ENCODE results near the gene LAMA5. TPM values are rescaled to one million over a fixed set of nuclear protein-coding genes. Genes with fewer than 3 reads are reported as not detected.

Gene LAMA5
- total RNA-seq, 1 experiment from 2014 or later: 321 TPM

DNA sequence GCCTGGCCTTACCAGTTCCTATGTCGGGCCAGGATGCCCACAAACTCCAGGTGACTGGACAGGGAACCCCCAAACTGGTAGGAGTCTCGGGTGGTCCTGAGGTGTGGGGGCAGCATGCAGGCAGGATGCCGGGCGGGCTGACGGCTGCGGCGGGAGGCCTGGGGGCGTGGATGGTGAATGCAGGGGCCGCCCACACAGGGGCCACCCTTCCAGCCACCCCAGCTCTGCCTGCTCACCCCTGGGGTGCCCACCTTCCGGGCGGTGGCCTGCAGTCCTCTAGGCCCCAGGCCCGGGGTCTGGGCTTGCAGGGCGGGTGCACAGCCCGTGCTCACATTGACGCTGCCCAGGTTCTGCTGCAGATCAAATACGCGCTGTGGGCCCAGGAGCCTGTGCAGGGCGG, 56.0 kb downstream of the LAMA5 start:
- Histone ChIP-seq H3K4me1 (ENCODE audit: control insufficient read depth in 1 of 2, insufficient read depth in 2 of 2, low read length in 2 of 2) (peaks cover 0 to 1% of the 10 kb centered on the region in 2 experiments; a peak in 1 of 4 replicates), H4K20me1 (ENCODE audit: insufficient read depth) (peaks cover 3% of the 10 kb centered on the region; the same call in 1 of the 2 replicates), H3K9me2 (ENCODE audit: insufficient read depth) (no peaks in the 10 kb centered on the region), H3K79me2 (ENCODE audit: insufficient read depth, low read length) (peaks cover 15% of the 10 kb centered on the region), H3K27ac (ENCODE audit: low read depth, low read length) (no peak overlapping the region; the same call in 1 of the 2 replicates), H3K9me3 (ENCODE audit: control insufficient read depth in 1 of 2, insufficient read depth in 1 of 2, low read depth in 1 of 2, low read length in 2 of 2) (no peaks in the 10 kb centered on the region), H3K9ac (ENCODE audit: low read length) (no peak overlapping the region), H3K36me3 (ENCODE audit: control insufficient read depth in 1 of 2, insufficient read depth in 2 of 2, low read length in 2 of 2) (peaks cover 23 to 42% of the 10 kb centered on the region in 2 experiments), H3K4me2 (ENCODE audit: low read length) (no peak overlapping the region), H3K4me3 (replicated peaks in 1 of 2; ENCODE audit: low read depth in 1 of 2, low read length in 2 of 2) (no peak overlapping the region), H2AFZ (ENCODE audit: low read depth, low read length, poor library complexity, severe bottlenecking) (no peak overlapping the region), H3K27me3 (ENCODE audit: insufficient read depth, low read length) (no peaks in the 10 kb centered on the region)
- no TSS peak for BruUV-seq (replicated peaks)
- intact Hi-C loops (cut with micrococcal nuclease): no loop called here
- RAD21 ChIA-PET (ENCODE audit: low non-redundant PET in 1 of 2, low total read pairs in 2 of 2, uncharacterized antibody in 2 of 2, unreplicated experiment in 2 of 2): no interaction called here
- ATAC-seq (no peak), DNase-seq (ENCODE audit: low read depth, low spot score) (no peak)
- POLR2A ChIA-PET: no interaction called here
- TF ChIP-seq EGR1 (IDR thresholded peaks at IDR 0.05; ENCODE audit: low read depth) (no peak), SP1 (IDR thresholded peaks at IDR 0.05; ENCODE audit: low read depth) (no peak), TCF7L2 (IDR thresholded peaks at IDR 0.05; ENCODE audit: borderline replicate concordance, extremely low read depth, insufficient read depth, insufficient read length) (no peak), YY1 (IDR thresholded peaks at IDR 0.05; ENCODE audit: extremely low read depth, insufficient replicate concordance, low read depth, low read length) (no peak), SIN3A (IDR thresholded peaks at IDR 0.05; ENCODE audit: low read depth) (no peak), CEBPB (IDR thresholded peaks at IDR 0.05; ENCODE audit: low read depth) (no peak), SRF (IDR thresholded peaks at IDR 0.05; ENCODE audit: low read depth) (no peak), POLR2AphosphoS5 (IDR thresholded peaks at IDR 0.05; ENCODE audit: low read depth, low read length) (no peak)
- TF ChIP-seq, protein P1, sequence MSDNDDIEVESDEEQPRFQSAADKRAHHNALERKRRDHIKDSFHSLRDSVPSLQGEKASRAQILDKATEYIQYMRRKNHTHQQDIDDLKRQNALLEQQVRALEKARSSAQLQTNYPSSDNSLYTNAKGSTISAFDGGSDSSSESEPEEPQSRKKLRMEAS (IDR thresholded peaks at IDR 0.05): no peak
- TF ChIP-seq, protein P2, sequence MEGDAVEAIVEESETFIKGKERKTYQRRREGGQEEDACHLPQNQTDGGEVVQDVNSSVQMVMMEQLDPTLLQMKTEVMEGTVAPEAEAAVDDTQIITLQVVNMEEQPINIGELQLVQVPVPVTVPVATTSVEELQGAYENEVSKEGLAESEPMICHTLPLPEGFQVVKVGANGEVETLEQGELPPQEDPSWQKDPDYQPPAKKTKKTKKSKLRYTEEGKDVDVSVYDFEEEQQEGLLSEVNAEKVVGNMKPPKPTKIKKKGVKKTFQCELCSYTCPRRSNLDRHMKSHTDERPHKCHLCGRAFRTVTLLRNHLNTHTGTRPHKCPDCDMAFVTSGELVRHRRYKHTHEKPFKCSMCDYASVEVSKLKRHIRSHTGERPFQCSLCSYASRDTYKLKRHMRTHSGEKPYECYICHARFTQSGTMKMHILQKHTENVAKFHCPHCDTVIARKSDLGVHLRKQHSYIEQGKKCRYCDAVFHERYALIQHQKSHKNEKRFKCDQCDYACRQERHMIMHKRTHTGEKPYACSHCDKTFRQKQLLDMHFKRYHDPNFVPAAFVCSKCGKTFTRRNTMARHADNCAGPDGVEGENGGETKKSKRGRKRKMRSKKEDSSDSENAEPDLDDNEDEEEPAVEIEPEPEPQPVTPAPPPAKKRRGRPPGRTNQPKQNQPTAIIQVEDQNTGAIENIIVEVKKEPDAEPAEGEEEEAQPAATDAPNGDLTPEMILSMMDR (IDR thresholded peaks at IDR 0.05 in 2 of 3, conservative IDR thresholded peaks at IDR 0.05 in 1 of 3; ENCODE audit: borderline replicate concordance in 1 of 3, insufficient read depth in 1 of 3, low read depth in 2 of 3, low read length in 2 of 3): no peak
- TF ChIP-seq, protein P3, sequence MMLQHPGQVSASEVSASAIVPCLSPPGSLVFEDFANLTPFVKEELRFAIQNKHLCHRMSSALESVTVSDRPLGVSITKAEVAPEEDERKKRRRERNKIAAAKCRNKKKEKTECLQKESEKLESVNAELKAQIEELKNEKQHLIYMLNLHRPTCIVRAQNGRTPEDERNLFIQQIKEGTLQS (IDR thresholded peaks at IDR 0.05): no peak
- TF ChIP-seq, protein P4, sequence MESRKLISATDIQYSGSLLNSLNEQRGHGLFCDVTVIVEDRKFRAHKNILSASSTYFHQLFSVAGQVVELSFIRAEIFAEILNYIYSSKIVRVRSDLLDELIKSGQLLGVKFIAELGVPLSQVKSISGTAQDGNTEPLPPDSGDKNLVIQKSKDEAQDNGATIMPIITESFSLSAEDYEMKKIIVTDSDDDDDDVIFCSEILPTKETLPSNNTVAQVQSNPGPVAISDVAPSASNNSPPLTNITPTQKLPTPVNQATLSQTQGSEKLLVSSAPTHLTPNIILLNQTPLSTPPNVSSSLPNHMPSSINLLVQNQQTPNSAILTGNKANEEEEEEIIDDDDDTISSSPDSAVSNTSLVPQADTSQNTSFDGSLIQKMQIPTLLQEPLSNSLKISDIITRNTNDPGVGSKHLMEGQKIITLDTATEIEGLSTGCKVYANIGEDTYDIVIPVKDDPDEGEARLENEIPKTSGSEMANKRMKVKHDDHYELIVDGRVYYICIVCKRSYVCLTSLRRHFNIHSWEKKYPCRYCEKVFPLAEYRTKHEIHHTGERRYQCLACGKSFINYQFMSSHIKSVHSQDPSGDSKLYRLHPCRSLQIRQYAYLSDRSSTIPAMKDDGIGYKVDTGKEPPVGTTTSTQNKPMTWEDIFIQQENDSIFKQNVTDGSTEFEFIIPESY (IDR thresholded peaks at IDR 0.05; ENCODE audit: extremely low read depth, insufficient replicate concordance, low read length): no peak
- CTCF ChIA-PET: no interaction called here
